Tibial nerve (tissue), 4 donors: Measurements from ENCODE around the gene LIPC. TPM values are rescaled to one million over a fixed set of nuclear protein-coding genes. Genes with fewer than 3 reads are reported as not detected.

Source experiments
- DNase-seq, 2 donors: peaks; one replicate each; pipeline ENCODE4 v3.0.0-alpha.2; 2019; ENCODE audit warnings: low spot score in 2 of 2
- H3K27ac ChIP-seq, 4 donors: fragments of 200-600 bp; sonication (generic) in 3 of 4; one replicate each; pipeline ENCODE4 v1.5.1; 2017 to 2019; ENCODE audit warnings: mild to moderate bottlenecking in 1 of 4
- H3K27me3 ChIP-seq, 2 donors: fragments of 200-600 bp; sonication (generic) in 1 of 2; one replicate each; pipeline versions ENCODE4 v1.5.1 to v1.6.0; 2017 to 2019
- H3K36me3 ChIP-seq, 3 donors: fragments of 200-600 bp; sonication (generic); one replicate each; pipeline ENCODE4 v1.5.1; 2018 to 2019
- H3K4me1 ChIP-seq, 4 donors: fragments of 200-600 bp; sonication (generic) in 3 of 4; one replicate each; pipeline ENCODE4 v1.5.1; 2017 to 2019
- H3K4me3 ChIP-seq, 4 donors: fragments of 200-600 bp; sonication (generic) in 3 of 4; one replicate each; pipeline ENCODE4 v1.5.1; 2017 to 2019; ENCODE audit warnings: mild to moderate bottlenecking in 1 of 4, moderate library complexity in 1 of 4
- H3K9me3 ChIP-seq, 4 donors: fragments of 200-600 bp; sonication (generic) in 3 of 4; one replicate each; pipeline ENCODE4 v1.5.1; 2017 to 2019
- CTCF ChIP-seq, 5 experiments: fragments of 200-600 bp in 3 of 5; fragments of 450-650 bp in 2 of 5; sonication (generic) in 3 of 5; IDR thresholded peaks; one replicate each; pipeline ENCODE4 v1.5.1; 2016 to 2019; ENCODE audit warnings: antibody characterized with exemption in 5 of 5, mild to moderate bottlenecking in 3 of 5, moderate library complexity in 2 of 5
- EP300 ChIP-seq, 2 donors: sonication (generic); formaldehyde crosslinking; IDR thresholded peaks; one replicate each; pipeline ENCODE4 v1.6.1; 2017; ENCODE audit warnings: antibody characterized with exemption in 2 of 2, mild to moderate bottlenecking in 1 of 2
- POLR2A ChIP-seq, 2 donors: fragments of 450-650 bp; IDR thresholded peaks; one replicate each; pipeline ENCODE4 v1.6.1; 2017; ENCODE audit warnings: antibody characterized with exemption in 2 of 2, mild to moderate bottlenecking in 2 of 2, moderate library complexity in 2 of 2
- WGBS, 2 donors: methylation state at CpG; one replicate each; pipeline ENCODE4 v1.1.5; 2018; 5-methylcytosine and 5-hydroxymethylcytosine counted together
- total RNA-seq, 4 donors: library from RNA; depleted of rRNA; stranded (reverse); fragments of >200 nt; gene quantifications; one replicate each; pipeline ENCODE4 v1.1.0, GENCODE V29; 2016

The LIPC gene
- total RNA-seq, 4 donors from 2014 or later: 11.2 to 18.4 (median 14.7) TPM

DNA sequence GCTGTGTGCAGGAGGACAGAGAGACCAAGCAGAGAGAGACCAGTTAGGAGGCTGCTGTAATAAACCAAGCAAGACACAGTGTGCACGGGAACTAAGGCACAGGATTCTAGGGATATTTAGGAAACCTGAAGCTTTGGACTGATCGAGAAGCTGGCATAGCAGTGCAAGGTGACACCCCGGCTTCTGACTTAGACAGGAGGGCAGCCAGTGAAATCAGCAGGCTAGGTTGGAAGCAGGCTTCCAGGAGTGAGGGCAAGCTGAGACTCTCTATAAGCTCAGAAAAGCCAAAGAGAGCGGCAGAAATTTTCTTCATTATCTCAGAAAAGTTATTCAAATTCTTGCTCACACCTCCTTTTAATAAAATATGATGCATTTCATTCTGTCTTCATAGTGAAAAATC is 104.6 kb downstream of the LIPC start:
- 89 to 90% methylated on average over 4 of the region's 4 CpGs for WGBS, 2 donors
- Histone ChIP-seq H3K27me3 (no peaks in the 10 kb centered on the region), H3K36me3 (no peaks in the 10 kb centered on the region), H3K27ac (no peak overlapping the region), H3K4me3 (no peak overlapping the region), H3K9me3 (no peaks in the 10 kb centered on the region), H3K4me1 (no peaks in the 10 kb centered on the region)
- no peak for DNase-seq
- TF ChIP-seq POLR2A (IDR thresholded peaks at IDR 0.05): no peak
- no peak for TF ChIP-seq EP300 (IDR thresholded peaks at IDR 0.05)
- no peak for TF ChIP-seq CTCF (IDR thresholded peaks at IDR 0.05)

- Histone ChIP-seq H3K9me3 (no peaks in the 10 kb centered on the region), H3K4me3 (no peak overlapping the region), H3K4me1 (no peaks in the 10 kb centered on the region), H3K27ac (no peak overlapping the region), H3K27me3 (no peaks in the 10 kb centered on the region), H3K36me3 (no peaks in the 10 kb centered on the region)
- DNase-seq: no peak
- 94 to 95% methylated on average over 9 of the region's 9 CpGs for WGBS, 2 donors
- TF ChIP-seq POLR2A (IDR thresholded peaks at IDR 0.05) (no peak), CTCF (IDR thresholded peaks at IDR 0.05) (no peak), EP300 (IDR thresholded peaks at IDR 0.05) (no peak)
These were observed 105.2 kb downstream of the LIPC start for GRCh38 chr15:58537033-58537432.

- 90 to 91% methylated on average over 16 of the region's 16 CpGs for WGBS, 2 donors
- Histone ChIP-seq H3K4me3 (no peak overlapping the region), H3K27ac (no peak overlapping the region), H3K36me3 (no peaks in the 10 kb centered on the region), H3K4me1 (no peaks in the 10 kb centered on the region), H3K9me3 (no peaks in the 10 kb centered on the region), H3K27me3 (no peaks in the 10 kb centered on the region)
- DNase-seq: no peak
- TF ChIP-seq POLR2A (IDR thresholded peaks at IDR 0.05) (no peak), CTCF (IDR thresholded peaks at IDR 0.05) (no peak), EP300 (IDR thresholded peaks at IDR 0.05) (no peak)
These were observed 106.5 kb downstream of the LIPC start for GRCh38 chr15:58538225-58538727.

DNA sequence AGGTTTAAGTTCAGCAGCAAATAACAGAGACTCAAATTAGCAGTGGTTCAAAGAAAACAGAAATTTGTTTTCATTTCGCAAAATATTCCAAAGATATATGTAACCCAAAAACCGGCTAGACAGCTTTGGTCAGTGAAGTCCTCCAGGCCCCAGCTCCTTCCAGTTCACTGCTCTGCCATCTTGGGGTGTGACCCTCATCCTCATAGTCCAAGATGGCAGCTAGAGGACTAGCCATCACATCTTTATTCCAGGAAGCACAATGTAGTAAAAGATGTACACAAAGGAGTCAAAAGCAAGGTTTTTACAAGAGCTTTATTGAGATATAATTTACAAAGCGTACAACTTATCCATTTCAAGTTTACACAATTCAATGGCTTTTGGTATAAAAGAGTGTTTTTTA is 107.1 kb downstream of the LIPC start:
- H3K27me3 ChIP-seq: no peaks in the 10 kb centered on the region
- no peaks in the 10 kb centered on the region for H3K4me1 ChIP-seq
- 89 to 95% methylated on average over 3 of the region's 3 CpGs for WGBS, 2 donors
- TF ChIP-seq EP300 (IDR thresholded peaks at IDR 0.05) (no peak), POLR2A (IDR thresholded peaks at IDR 0.05) (no peak), CTCF (IDR thresholded peaks at IDR 0.05) (no peak)
- H3K36me3 ChIP-seq: no peaks in the 10 kb centered on the region
- no peaks in the 10 kb centered on the region for H3K9me3 ChIP-seq
- DNase-seq: no peak
- no peak overlapping the region for H3K27ac ChIP-seq
- no peak overlapping the region for H3K4me3 ChIP-seq

DNA sequence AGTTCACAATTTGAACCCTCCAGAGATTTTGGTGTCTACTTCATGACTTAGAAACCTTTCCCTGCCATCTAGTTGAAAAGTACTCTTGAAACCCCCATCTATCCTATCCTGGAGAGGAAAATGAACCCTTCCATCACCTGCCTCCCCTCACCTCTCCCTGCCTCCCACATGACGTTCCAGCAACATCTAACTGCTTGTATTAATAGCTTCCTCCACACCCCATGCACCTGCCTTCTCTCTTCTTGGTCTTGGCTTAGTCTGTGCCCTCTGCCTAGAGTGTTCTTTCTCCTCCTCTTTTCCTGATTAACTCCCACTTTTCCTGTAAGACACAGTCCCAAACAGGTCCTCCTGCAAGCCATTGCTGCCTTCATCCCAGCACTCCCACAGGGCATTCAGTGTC is 107.8 kb downstream of the LIPC start:
- 67 to 73% methylated on average over 1 of the region's 1 CpG for WGBS, 2 donors
- TF ChIP-seq POLR2A (IDR thresholded peaks at IDR 0.05): no peak
- TF ChIP-seq CTCF (IDR thresholded peaks at IDR 0.05): no peak
- no peak for TF ChIP-seq EP300 (IDR thresholded peaks at IDR 0.05)

More for the DNA sequence above, 107.8 kb downstream of the LIPC start:
- Histone ChIP-seq H3K27ac (peak overlapping the region in 2 of 4 donors; percentile 3 to 83), H3K9me3 (no peaks in the 10 kb centered on the region), H3K27me3 (no peaks in the 10 kb centered on the region), H3K4me3 (no peak overlapping the region), H3K4me1 (no peaks in the 10 kb centered on the region), H3K36me3 (no peaks in the 10 kb centered on the region)
- no peak for DNase-seq
